DOHH2 (cell line): ENCODE measurements around the gene GRIN1.

ENCODE experiments used
- H3F3A ChIP-seq: fragments of 200-600 bp; sonication (generic), shearing (Covaris generic); 2 replicates; pipeline ENCODE4 v1.6.0; 2016; ENCODE audit warnings: antibody characterized with exemption, mild to moderate bottlenecking; ENCODE audit not compliant: control insufficient read depth, insufficient read depth
- H3K27ac ChIP-seq: fragments of 200-600 bp; sonication (generic); 2 replicates; pipeline ENCODE4 v1.5.1; 2014; ENCODE audit warnings: low read depth, mild to moderate bottlenecking, low read length, moderate library complexity
- H3K27me3 ChIP-seq: fragments of 200-600 bp; sonication (generic); 2 replicates; pipeline ENCODE4 v1.6.1; 2014; ENCODE audit warnings: mild to moderate bottlenecking, low read length, mixed read lengths; ENCODE audit not compliant: control insufficient read depth
- H3K36me3 ChIP-seq: fragments of 200-600 bp; sonication (generic); 2 replicates; pipeline ENCODE4 v1.6.1; 2014; ENCODE audit warnings: mild to moderate bottlenecking, low read length, moderate library complexity, mixed read lengths; ENCODE audit not compliant: control insufficient read depth
- H3K4me1 ChIP-seq: fragments of 200-600 bp; sonication (generic); 2 replicates; pipeline ENCODE4 v1.6.1; 2014; ENCODE audit warnings: mild to moderate bottlenecking, low read length, mixed read lengths; ENCODE audit not compliant: control insufficient read depth
- H3K4me2 ChIP-seq: fragments of 200-600 bp; sonication (generic); 2 replicates; pipeline ENCODE4 v1.6.0; 2014; ENCODE audit warnings: mild to moderate bottlenecking, low read length, moderate library complexity
- H3K4me3 ChIP-seq: fragments of 200-600 bp; sonication (generic); 2 replicates; pipeline ENCODE4 v1.5.1; 2014; ENCODE audit warnings: mild to moderate bottlenecking, low read length, mixed read lengths
- H3K79me2 ChIP-seq: fragments of 200-600 bp; sonication (generic); 2 replicates; pipeline ENCODE4 v1.6.1; 2014; ENCODE audit warnings: mild to moderate bottlenecking, low read length, mixed read lengths; ENCODE audit not compliant: control insufficient read depth
- H3K9me2 ChIP-seq: fragments of 200-600 bp; sonication (generic); replicated peaks from 2 replicates; pipeline ENCODE4 v1.6.1; 2014; ENCODE audit warnings: mild to moderate bottlenecking, low read length, mixed read lengths; ENCODE audit not compliant: control insufficient read depth
- H3K9me3 ChIP-seq: fragments of 200-600 bp; sonication (generic); 2 replicates; pipeline ENCODE4 v1.6.1; 2014; ENCODE audit warnings: antibody characterized with exemption, low read length, mixed read lengths; ENCODE audit not compliant: control insufficient read depth, insufficient read depth
- H4K20me1 ChIP-seq: fragments of 200-600 bp; sonication (generic); 2 replicates; pipeline ENCODE4 v1.6.0; 2014; ENCODE audit warnings: low read depth, mild to moderate bottlenecking, antibody characterized with exemption, low read length, moderate library complexity; ENCODE audit not compliant: control insufficient read depth, insufficient read depth
- CTCF ChIP-seq: fragments of 200-600 bp; sonication (generic); IDR thresholded peaks from one replicate; pipeline ENCODE4 v1.5.1; 2014; ENCODE audit warnings: antibody characterized with exemption, mild to moderate bottlenecking, low read depth, low read length; ENCODE audit not compliant: poor library complexity, severe bottlenecking
- EZH2phosphoT487 ChIP-seq: fragments of 200-600 bp; sonication (generic); IDR thresholded peaks from 2 replicates; pipeline ENCODE4 v1.6.1; 2017; ENCODE audit warnings: borderline replicate concordance, mild to moderate bottlenecking, antibody characterized with exemption, low read length, moderate library complexity, mixed read lengths

The GRIN1 gene

DNA sequence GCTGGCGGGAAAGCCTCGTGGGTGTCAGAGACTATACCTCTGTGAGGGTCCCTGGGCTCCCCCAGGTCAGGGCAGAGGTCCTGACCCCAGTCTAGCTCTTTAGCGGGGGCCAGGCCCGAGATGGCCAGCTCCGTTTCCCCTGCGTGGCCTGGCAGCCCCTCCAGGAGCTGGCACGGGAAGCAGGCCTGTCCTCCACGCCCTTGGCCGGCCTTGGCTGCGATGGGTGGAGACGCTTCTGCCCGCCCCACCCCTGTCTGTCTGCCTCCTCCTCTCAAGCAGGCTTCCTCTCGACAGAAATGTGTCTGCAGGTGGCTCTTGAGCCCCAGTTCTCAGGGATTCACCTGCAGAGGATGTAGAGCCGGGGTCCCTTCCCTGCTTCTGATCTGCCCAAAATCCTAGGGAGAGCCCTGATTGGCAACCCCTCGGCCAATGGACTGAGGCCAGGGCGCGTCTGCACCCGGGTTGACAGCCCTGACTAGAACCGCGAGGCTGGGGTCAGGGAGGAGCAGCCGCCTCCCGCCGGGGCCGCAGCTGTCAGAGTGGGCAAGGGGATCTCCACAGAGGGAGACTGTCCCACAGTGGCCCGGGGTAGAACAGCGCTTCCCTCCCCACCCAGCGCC, 2.6 kb upstream of the GRIN1 start:
- H3F3A ChIP-seq, result peaks cover 10% of the 10 kb centered on the region

DNA sequence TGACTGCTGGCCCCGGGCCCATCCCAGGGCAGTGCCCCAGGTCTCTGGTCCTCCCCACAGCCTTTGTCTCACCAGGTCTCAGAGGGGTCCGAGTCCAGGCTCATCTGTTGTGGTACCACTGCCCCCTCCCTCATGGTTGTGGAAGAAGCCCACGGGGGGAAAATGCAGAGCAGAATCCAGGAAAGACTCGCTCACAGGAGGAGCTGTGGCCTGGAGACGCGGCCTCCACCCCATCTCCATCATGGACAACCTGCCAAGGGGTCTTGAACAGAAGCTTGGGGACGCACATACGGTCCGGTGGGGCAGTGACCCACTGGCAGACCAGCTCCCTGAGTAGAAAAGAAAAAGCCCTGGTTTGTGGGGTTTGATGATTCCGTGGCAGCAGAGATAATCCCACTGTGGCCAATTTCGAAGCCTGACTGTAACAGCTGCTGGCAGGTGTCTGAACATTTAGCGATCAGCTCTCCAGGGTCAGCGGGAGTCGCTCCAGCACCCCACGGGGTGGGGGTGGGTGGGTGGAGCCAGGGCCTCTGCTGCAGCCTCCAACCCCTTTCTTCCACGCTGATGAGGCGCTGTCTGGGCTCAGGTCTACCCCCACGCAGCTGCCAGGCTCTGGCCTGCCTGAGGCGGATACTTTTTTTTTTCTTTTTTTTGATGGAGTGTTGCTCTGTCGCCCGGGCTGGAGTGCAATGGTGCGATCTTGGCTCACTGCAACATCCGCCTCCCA, 1.9 kb upstream of the GRIN1 start:
- H3K9me3 ChIP-seq, result no peaks in the 10 kb centered on the region
- H3K36me3 ChIP-seq, result no peaks in the 10 kb centered on the region
- peaks cover 21% of the 10 kb centered on the region for H3K4me1 ChIP-seq
- H3K9me2 ChIP-seq, result no peaks in the 10 kb centered on the region
- H3K27ac ChIP-seq, result no peak overlapping the region
- no peak overlapping the region for H3K4me3 ChIP-seq
- peaks cover 19% of the 10 kb centered on the region for H3K27me3 ChIP-seq
- H3K4me2 ChIP-seq, result peak overlapping the region; percentile 29; the same call in 1 of the 2 replicates
- TF ChIP-seq CTCF (no peak), EZH2phosphoT487 (no peak)
- H3F3A ChIP-seq, result peaks cover 10% of the 10 kb centered on the region
- no peaks in the 10 kb centered on the region for H3K79me2 ChIP-seq
- H4K20me1 ChIP-seq, result no peaks in the 10 kb centered on the region

More for the DNA sequence above, 2.6 kb upstream of the GRIN1 start:
- Histone ChIP-seq H3K79me2 (no peaks in the 10 kb centered on the region), H3K4me3 (no peak overlapping the region), H3K27me3 (peaks cover 18% of the 10 kb centered on the region), H3K9me2 (no peaks in the 10 kb centered on the region), H3K9me3 (no peaks in the 10 kb centered on the region), H3K4me1 (peaks cover 27% of the 10 kb centered on the region), H3K27ac (no peak overlapping the region), H3K36me3 (no peaks in the 10 kb centered on the region), H4K20me1 (no peaks in the 10 kb centered on the region), H3K4me2 (peak overlapping the region; percentile 29)
- no peak for TF ChIP-seq EZH2phosphoT487
- no peak for TF ChIP-seq CTCF

DNA sequence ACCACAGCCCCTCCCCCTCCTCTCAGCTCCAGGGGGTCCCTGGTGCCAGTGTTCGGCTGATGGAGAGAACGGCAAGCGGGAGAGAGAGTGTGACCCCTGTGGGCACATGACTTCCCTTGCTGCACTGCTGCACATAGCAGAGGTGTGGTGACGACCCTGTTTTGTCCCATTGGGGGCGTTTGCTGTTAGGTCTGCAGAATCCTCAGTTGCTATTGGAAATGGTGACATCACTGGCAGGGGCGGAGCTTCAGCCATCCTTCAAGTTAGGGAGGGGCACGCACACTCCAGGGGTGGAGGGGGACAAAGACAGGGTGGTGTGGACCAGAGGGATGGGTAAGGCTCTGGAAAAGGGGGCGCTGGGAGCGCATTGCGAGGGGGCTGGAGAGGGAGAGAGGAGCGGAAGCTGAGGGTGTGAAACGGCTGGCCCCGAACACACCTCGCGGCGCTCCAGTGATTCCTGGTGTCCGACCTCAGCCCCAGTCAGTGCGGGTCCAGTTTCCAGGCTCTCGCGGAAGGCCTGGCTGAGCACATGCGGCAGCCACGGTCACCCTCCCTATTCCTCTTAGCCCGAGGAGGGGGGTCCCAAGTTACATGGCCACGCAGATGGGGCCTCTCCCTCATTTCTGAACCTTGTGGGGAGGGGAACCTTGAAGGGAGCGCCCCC, 764 bp upstream of the GRIN1 start:
- no peak overlapping the region for H3K27ac ChIP-seq
- no peaks in the 10 kb centered on the region for H3K9me2 ChIP-seq
- H3K9me3 ChIP-seq, result no peaks in the 10 kb centered on the region
- 0 out of 2 replicates have a peak overlapping the region, but pooled peaks have one; percentile 4 for H3K4me2 ChIP-seq
- no peaks in the 10 kb centered on the region for H4K20me1 ChIP-seq
- H3K4me3 ChIP-seq, result no peak overlapping the region
- H3F3A ChIP-seq, result 0 out of 2 replicates have a peak, but pooled peaks cover 3% of the 10 kb centered on the region
- peaks cover 21% of the 10 kb centered on the region for H3K4me1 ChIP-seq
- no peaks in the 10 kb centered on the region for H3K36me3 ChIP-seq
- TF ChIP-seq CTCF (peak; percentile 28), EZH2phosphoT487 (no peak)
- no peaks in the 10 kb centered on the region for H3K79me2 ChIP-seq
- peaks cover 28% of the 10 kb centered on the region for H3K27me3 ChIP-seq
